HCT116 (cell line): ENCODE data around the gene SAP130. TPM values are rescaled to one million over a fixed set of nuclear protein-coding genes. Genes with fewer than 3 reads are reported as not detected.

Experiments used
- ATAC-seq: fragments of 200-7000 bp; cut with Tn5 transposase; 2 replicates; pipeline ENCODE4 v1.9.1; 2020; ENCODE audit warnings: mild to moderate bottlenecking, moderate library complexity
- BruUV-seq: library from RNA; stranded (reverse); fragments of 400-500 nt; replicated peaks from 2 replicates; lab custom pipeline; 2021; lab: Mats Ljungman, UMichigan
- CTCF ChIA-PET: fragments of 300-600 bp; sonication (Branson Sonifier 250); formaldehyde crosslinking; loops from one replicate; lab custom pipeline; 2021; ENCODE audit warnings: antibody characterized with exemption; lab: Charles Lee
- POLR2A ChIA-PET: fragments of 300-600, 350-600 bp; sonication (Branson Sonifier 250); formaldehyde crosslinking; loops from one replicate; lab custom pipeline; 2021; ENCODE audit warnings: antibody characterized with exemption; lab: Charles Lee
- RAD21 ChIA-PET, 2 experiments: fragments of 300-600 bp; sonication (Branson Sonifier 250); formaldehyde crosslinking; loops; one replicate each; lab custom pipeline; 2023; ENCODE audit warnings: low total read pairs in 2 of 2; ENCODE audit not compliant: uncharacterized antibody in 2 of 2, unreplicated experiment in 2 of 2, low non-redundant PET in 1 of 2; lab: Charles Lee
- DNase-seq: peaks from one replicate; pipeline ENCODE4 v3.0.0-alpha.2; 2010; ENCODE audit warnings: low read depth, low spot score
- H2AFZ ChIP-seq: fragments of 200-600 bp; shearing (Covaris generic), sonication (generic); 2 replicates; pipeline ENCODE4 v1.6.1; 2017; ENCODE audit warnings: low read depth, mixed run types, mixed read lengths, antibody characterized with exemption, low read length; ENCODE audit not compliant: poor library complexity, severe bottlenecking
- H3K27ac ChIP-seq: 2 replicates; pipeline ENCODE4 v1.5.1; 2012; ENCODE audit warnings: low read depth, low read length
- H3K27me3 ChIP-seq: fragments of 200-600 bp; sonication (generic); 2 replicates; pipeline ENCODE4 v1.6.1; 2016; ENCODE audit warnings: mixed run types, low read length, mixed read lengths; ENCODE audit not compliant: insufficient read depth
- H3K36me3 ChIP-seq, 2 experiments: fragments of 200-500 bp in 1 of 2; fragments of 200-600 bp in 1 of 2; sonication (Bioruptor generic) in 1 of 2; sonication (generic) in 1 of 2; 2 replicates each; pipeline versions ENCODE4 v1.5.1 to v1.6.1; 2014 to 2016; ENCODE audit warnings: low read length in 2 of 2, inconsistent platforms in 1 of 2, mixed read lengths in 1 of 2, mixed run types in 1 of 2; ENCODE audit not compliant: insufficient read depth in 2 of 2, control insufficient read depth in 1 of 2
- H3K4me1 ChIP-seq, 2 experiments: fragments of 200-600 bp in 1 of 2; sonication (generic) in 1 of 2; 2 replicates each; pipeline versions ENCODE4 v1.5.1 to v1.6.1; 2012 to 2017; ENCODE audit warnings: low read length in 2 of 2, inconsistent platforms in 1 of 2, mild to moderate bottlenecking in 1 of 2, mixed read lengths in 1 of 2, mixed run types in 1 of 2, moderate library complexity in 1 of 2; ENCODE audit not compliant: insufficient read depth in 2 of 2, control insufficient read depth in 1 of 2
- H3K4me2 ChIP-seq: fragments of 200-600 bp; sonication (generic); 2 replicates; pipeline ENCODE4 v1.6.1; 2017; ENCODE audit warnings: mixed run types, low read length, mixed read lengths
- H3K4me3 ChIP-seq, 2 experiments: fragments of 200-600 bp in 1 of 2; sonication (generic) in 1 of 2; replicated peaks in 1 of 2; 2 replicates each; pipeline ENCODE4 v1.5.1; 2011 to 2016; ENCODE audit warnings: low read length in 2 of 2, control low read depth in 1 of 2, low read depth in 1 of 2, mild to moderate bottlenecking in 1 of 2, mixed read lengths in 1 of 2, mixed run types in 1 of 2
- H3K79me2 ChIP-seq: fragments of 200-600 bp; sonication (generic); 2 replicates; pipeline ENCODE4 v1.6.1; 2017; ENCODE audit warnings: mild to moderate bottlenecking, mixed run types, low read length, moderate library complexity, mixed read lengths; ENCODE audit not compliant: insufficient read depth
- H3K9ac ChIP-seq: fragments of 200-600 bp; sonication (generic); 2 replicates; pipeline ENCODE4 v1.6.1; 2016; ENCODE audit warnings: low read length, mixed read lengths
- H3K9me2 ChIP-seq: fragments of 200-600 bp; sonication (generic), shearing (Covaris generic); 2 replicates; pipeline ENCODE4 v1.6.1; 2017; ENCODE audit warnings: mixed run types, mild to moderate bottlenecking, moderate library complexity; ENCODE audit not compliant: insufficient read depth
- H3K9me3 ChIP-seq, 2 experiments: fragments of 200-500 bp in 1 of 2; fragments of 200-600 bp in 1 of 2; sonication (Bioruptor generic) in 1 of 2; sonication (generic) in 1 of 2; 2 replicates each; pipeline ENCODE4 v1.6.1; 2014 to 2017; ENCODE audit warnings: low read length in 2 of 2, mixed read lengths in 2 of 2, inconsistent platforms in 1 of 2, low read depth in 1 of 2, mild to moderate bottlenecking in 1 of 2, mixed run types in 1 of 2, moderate library complexity in 1 of 2; ENCODE audit not compliant: control insufficient read depth in 1 of 2, insufficient read depth in 1 of 2
- H4K20me1 ChIP-seq: fragments of 200-600 bp; sonication (generic), shearing (Covaris generic); 2 replicates; pipeline ENCODE4 v1.6.1; 2017; ENCODE audit warnings: mixed run types, mild to moderate bottlenecking, moderate library complexity; ENCODE audit not compliant: insufficient read depth
- FOSL1 ChIP-seq: IDR thresholded peaks from 2 replicates; pipeline ENCODE4 v1.6.1; 2012; ENCODE audit warnings: low read depth
- JUND ChIP-seq: IDR thresholded peaks from 2 replicates; pipeline ENCODE4 v1.6.1; 2012
- POLR2AphosphoS5 ChIP-seq: IDR thresholded peaks from 2 replicates; pipeline ENCODE4 v1.6.1; 2011; ENCODE audit warnings: mild to moderate bottlenecking, low read depth, low read length, moderate library complexity
- SIN3A ChIP-seq: IDR thresholded peaks from 2 replicates; pipeline ENCODE4 v1.6.1; 2012; ENCODE audit warnings: low read depth
- SP1 ChIP-seq: IDR thresholded peaks from 2 replicates; pipeline ENCODE4 v1.6.1; 2012; ENCODE audit warnings: low read depth
- SRF ChIP-seq: IDR thresholded peaks from 2 replicates; pipeline ENCODE4 v1.6.1; 2012; ENCODE audit warnings: low read depth
- TCF7L2 ChIP-seq: IDR thresholded peaks from 2 replicates; pipeline ENCODE4 v1.7.0; 2011; ENCODE audit warnings: borderline replicate concordance, inconsistent platforms; ENCODE audit not compliant: insufficient read depth, insufficient read length; ENCODE audit errors: extremely low read depth
- intact Hi-C: fragments of 100-400 bp; cut with micrococcal nuclease; formaldehyde crosslinking; loops from 2 replicates; pipeline ENCODE4 v1.10.0; 2022
- total RNA-seq: library from RNA; stranded (reverse); gene quantifications from one replicate; pipeline ENCODE4 v1.2.1, GENCODE V29; 2021; ENCODE audit not compliant: unreplicated experiment

SAP130 gene
- total RNA-seq, 1 experiment from 2014 or later, result 29.5 TPM

DNA sequence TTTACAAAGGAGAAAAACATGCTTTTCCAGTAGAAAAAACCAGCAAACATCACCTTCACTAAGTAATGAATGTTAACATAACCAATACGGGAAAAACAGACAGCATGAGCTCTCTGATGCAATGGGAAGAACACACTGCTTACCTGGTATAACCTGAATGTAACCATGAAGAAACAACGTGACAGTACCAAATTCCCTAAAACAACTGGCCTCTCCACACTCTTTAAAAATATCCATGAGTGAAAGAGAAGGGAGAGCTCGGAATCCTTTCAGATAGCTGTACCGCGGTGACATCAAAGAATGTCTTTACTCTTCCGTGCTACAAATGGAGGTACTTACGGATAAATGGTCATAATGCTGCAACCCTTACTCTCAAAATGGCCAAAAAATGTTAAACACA, 32.1 kb downstream of the SAP130 start:
- RAD21 ChIA-PET, result no interaction called here
- Histone ChIP-seq H3K4me1 (no peaks in the 10 kb centered on the region), H3K9ac (no peak overlapping the region), H3K27ac (no peak overlapping the region), H3K9me2 (no peaks in the 10 kb centered on the region), H3K79me2 (no peaks in the 10 kb centered on the region), H2AFZ (no peak overlapping the region), H4K20me1 (no peaks in the 10 kb centered on the region), H3K36me3 (peaks cover 16 to 31% of the 10 kb centered on the region in 2 experiments), H3K4me3 (no peak overlapping the region), H3K9me3 (no peaks in the 10 kb centered on the region), H3K4me2 (no peak overlapping the region), H3K27me3 (no peaks in the 10 kb centered on the region)
- CTCF ChIA-PET, result no interaction called here
- DNase-seq, result no peak
- TF ChIP-seq SRF (no peak), SIN3A (no peak)
- intact Hi-C loops, result no loop called here
- ATAC-seq, result no peak
- BruUV-seq, result no TSS peak
- POLR2A ChIA-PET, result no interaction called here

GRCh38 chr2:127993659-127994058, 34.2 kb downstream of the SAP130 start:
- H3K9ac ChIP-seq, result no peak overlapping the region
- intact Hi-C loops, result no loop called here
- ATAC-seq (no peak), DNase-seq (no peak)
- no TSS peak for BruUV-seq
- ChIA-PET RAD21 (no interaction called here), POLR2A (no interaction called here), CTCF (no interaction called here)
- peaks cover 12 to 32% of the 10 kb centered on the region in 2 experiments for H3K36me3 ChIP-seq
- H3K27ac ChIP-seq, result no peak overlapping the region
- H3K27me3 ChIP-seq, result no peaks in the 10 kb centered on the region
- TF ChIP-seq FOSL1 (no peak), JUND (no peak), SIN3A (no peak), TCF7L2 (no peak), POLR2AphosphoS5 (no peak), SP1 (no peak)
- no peaks in the 10 kb centered on the region for H4K20me1 ChIP-seq
- H3K9me2 ChIP-seq, result no peaks in the 10 kb centered on the region
- no peak overlapping the region for H3K4me3 ChIP-seq
- no peak overlapping the region for H3K4me2 ChIP-seq
- H3K4me1 ChIP-seq, result no peaks in the 10 kb centered on the region
- H3K9me3 ChIP-seq, result no peaks in the 10 kb centered on the region
- no peak overlapping the region for H2AFZ ChIP-seq
- no peaks in the 10 kb centered on the region for H3K79me2 ChIP-seq
